CD4-positive, alpha-beta T cell treated with Interleukin-1 beta for 1 hour (primary cell): ENCODE results near the gene TPGS1.
A peak's percentile ranks its signal among the peaks of the same experiment; 100 is the strongest.

ENCODE experiments used
- DNase-seq, 2 donors: peaks; one replicate each; pipeline ENCODE4 v3.0.0-alpha.2; 2020 to 2022

TPGS1 gene

DNA sequence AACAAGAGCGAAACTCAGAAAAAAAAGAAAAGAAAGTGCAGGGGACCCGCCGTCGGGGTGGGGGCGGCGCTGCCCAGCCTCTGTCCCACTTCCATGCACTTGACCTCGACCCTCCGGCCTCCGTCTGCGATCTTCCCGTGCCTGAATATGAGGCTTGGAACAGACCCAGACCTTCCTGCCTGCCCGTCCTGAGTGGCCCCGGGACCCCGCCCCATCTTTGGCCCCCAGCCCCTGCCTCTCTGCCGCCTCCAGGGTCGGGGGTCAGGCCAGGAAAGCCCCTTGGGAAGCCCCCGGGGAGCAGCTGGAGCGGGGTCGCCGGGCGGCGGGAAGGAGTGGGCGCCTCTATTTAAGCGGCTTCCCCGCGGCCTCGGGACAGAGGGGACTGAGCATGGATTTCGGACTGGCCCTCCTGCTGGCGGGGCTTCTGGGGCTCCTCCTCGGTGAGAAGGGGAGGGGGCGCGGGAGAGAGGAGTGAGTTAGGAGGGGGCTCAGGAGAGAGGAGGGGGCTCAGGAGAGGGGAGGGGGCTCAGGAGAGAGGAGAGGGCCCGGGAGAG is 11.1 kb upstream of the TPGS1 start, which contains the start of gene MADCAM1:
Gene MADCAM1 (plus strand): TSS at position 375 of the 554 bp plus-strand sequence. CDS start 14 bp downstream, at position 389.
- no peak for DNase-seq

DNA sequence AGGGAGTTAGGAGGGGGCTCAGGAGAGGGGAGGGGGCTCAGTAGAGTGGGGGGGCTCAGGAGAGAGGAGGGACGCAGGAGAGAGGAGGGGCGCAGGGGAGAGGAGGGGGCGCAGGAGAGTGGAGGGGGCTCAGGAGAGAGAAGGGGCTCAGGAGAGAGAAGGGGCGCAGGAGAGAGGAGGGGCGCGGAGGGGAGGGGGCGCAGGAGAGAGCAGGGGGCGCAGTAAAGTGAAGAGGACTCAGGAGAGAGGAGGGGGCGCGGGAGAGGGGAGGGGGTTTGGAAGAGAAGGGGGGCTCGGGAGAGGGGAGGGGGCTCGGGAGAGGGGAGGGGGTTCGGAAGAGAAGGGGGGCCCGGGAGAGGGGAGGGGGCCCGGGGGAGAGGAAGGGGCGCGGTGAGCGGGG is 10.3 kb upstream of the TPGS1 start:
- no peak for DNase-seq

GRCh38 chr19:497491-497868 is 9.8 kb upstream of the TPGS1 start:
- no peak for DNase-seq

- DNase-seq = no peak
These were observed 9.3 kb upstream of the TPGS1 start for GRCh38 chr19:497869-498510.

GRCh38 chr19:498511-498891 is 8.8 kb upstream of the TPGS1 start:
- DNase-seq = no peak

DNA sequence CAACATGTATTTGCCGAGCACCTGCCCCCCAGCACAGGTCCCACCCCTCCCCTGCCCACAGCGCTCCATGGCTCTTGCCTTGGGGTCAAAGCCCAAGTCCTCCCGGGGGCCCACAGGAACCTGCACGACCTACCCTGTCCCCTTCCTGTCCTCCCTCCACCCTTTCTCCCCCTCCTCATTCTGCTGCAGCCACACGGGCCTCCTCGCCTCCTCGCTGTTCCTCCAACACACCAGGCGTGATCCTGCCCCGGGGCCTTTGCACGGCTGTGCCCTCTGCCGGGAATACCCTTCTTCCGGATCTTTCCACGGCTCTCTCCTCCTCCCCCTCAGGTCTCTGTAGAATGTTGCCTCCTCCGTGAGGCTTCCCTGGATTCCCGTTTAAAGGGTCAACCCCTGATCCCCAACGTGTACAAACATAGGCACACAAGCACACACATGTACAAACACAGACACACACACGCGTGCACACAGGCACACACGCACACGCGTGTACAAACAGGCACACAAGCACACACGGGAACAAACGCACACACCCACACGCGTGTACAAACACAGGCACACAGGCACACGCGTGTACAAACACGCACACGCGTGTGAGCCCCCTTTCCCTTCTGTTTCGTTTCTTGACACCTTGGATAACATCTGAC is 8.2 kb upstream of the TPGS1 start:
- DNase-seq = no peak

DNA sequence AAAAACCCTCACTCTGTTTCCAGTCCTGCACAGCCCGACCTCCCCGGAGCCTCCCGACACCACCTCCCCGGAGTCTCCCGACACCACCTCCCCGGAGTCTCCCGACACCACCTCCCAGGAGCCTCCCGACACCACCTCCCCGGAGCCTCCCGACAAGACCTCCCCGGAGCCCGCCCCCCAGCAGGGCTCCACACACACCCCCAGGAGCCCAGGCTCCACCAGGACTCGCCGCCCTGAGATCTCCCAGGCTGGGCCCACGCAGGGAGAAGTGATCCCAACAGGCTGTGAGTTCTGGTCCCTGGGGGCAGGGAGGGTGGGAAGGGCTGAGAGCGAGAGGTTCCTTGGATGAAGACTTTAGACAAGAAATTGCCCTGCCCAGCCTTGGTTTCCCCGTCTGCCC is 5.7 kb upstream of the TPGS1 start:
- no peak for DNase-seq

DNA sequence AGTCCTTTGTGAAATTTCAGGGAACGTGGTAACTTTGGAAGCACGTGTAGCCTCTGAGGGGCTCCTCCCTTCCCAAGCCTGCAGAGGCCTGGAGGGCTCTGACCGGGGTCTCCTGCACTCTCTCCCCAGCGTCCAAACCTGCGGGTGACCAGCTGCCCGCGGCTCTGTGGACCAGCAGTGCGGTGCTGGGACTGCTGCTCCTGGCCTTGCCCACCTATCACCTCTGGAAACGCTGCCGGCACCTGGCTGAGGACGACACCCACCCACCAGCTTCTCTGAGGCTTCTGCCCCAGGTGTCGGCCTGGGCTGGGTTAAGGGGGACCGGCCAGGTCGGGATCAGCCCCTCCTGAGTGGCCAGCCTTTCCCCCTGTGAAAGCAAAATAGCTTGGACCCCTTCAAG is 2.7 kb upstream of the TPGS1 start:
- no peak for DNase-seq

DNA sequence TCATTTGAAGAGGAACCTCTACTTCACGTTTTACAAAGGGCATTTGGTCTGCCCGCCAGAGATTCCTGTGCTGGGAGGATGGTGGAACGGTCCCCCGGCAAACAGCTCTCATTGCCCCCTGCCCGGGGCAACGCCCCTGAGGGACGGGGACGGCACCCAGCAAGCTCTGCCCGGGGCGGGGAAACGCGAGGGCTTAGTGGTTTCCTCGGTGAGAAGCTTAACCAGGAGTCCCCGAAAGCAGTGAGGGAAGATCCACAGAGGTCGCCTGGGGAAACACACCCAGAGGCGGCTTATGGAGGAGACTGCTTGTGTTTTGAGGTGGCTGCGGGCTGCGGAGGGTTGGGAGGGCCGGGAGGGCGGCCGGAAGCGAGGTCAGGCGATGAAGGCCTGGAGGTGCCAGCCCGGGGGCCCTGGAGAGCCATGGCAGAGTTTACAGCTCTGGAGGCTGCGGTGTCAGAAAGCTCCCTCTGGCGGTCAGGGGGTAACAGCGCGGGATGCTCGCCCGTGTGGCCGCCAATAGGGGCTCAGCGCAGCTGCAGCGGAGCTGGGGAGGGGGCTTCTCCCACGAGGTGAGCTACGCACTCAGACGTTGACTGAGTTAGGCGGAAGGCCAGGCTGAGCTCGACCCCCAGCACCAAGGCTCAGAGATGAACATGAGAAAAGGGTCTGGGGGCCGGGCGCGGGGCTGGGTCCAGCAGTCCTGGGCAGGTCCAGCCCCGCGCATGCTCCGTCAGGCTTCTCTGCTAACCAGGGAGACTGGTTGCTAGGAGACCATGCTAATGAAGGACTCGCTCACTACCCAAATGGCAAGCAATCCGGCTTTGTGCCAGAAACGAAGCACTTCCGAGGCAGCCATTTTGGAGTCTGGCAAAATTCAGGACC is 652 bp upstream of the TPGS1 start:
- peak; percentile 96 to 97 for DNase-seq

- no peak for DNase-seq
These were observed 1.2 kb downstream of the TPGS1 start for GRCh38 chr19:508204-509150.

DNA sequence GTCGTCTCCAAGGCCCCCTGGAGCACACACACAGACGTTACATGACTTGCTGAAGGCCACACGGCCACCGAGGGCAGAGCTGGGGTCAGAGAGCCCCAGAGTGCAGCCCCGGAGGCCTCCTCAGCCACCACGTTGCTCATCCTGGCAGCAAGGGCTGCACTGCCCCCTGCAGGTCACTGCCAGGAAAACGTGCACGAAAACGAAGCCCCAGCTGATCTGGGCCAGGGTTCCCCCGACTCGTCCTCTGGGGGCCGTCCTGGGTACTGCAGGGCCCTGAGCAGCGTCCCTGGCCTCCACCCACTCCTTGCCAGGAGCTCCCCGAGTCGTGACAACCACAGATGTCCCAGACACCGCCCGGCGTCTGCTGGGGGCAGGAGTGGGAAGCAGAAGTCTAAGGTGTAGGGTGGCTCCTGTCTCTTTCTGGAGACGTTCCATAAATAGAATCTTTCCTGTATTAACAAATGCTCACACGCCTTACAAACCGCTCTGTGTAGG is 3.4 kb downstream of the TPGS1 start:
- peak; percentile 94 to 95 for DNase-seq

- peak; percentile 91 for DNase-seq
These were observed 4.0 kb downstream of the TPGS1 start for GRCh38 chr19:511101-511851.

GRCh38 chr19:512547-513365 is 5.5 kb downstream of the TPGS1 start:
- no peak for DNase-seq

- no peak for DNase-seq
These were observed 6.3 kb downstream of the TPGS1 start for GRCh38 chr19:513368-514165.

DNA sequence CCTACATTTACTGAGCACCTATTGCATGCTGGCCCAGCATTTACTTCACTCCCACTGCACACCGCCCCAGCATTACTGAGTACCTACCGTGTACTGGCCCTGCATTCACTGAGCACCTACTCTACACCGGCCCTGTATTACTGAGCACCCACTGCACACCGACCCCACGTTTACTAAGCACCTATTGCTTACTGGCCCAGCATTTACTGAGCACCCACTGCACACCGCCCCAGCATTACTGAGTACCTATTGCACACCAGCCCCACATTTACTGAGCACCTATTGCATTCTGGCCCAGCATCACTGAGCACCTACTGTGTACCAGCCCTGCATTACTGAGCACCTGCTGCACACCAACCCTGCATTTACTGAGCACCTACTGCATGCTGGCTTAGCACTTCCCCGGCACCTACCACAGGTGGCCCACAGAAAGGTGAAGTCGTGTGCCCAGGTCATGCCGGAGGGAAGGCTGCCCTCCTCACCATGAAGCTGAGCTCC is 6.9 kb downstream of the TPGS1 start:
- no peak for DNase-seq

GRCh38 chr19:517721-518597 is 10.7 kb downstream of the TPGS1 start:
- DNase-seq = no peak

- DNase-seq = peak; percentile 65 to 70
These were observed 11.4 kb downstream of the TPGS1 start for GRCh38 chr19:518598-519231.

DNA sequence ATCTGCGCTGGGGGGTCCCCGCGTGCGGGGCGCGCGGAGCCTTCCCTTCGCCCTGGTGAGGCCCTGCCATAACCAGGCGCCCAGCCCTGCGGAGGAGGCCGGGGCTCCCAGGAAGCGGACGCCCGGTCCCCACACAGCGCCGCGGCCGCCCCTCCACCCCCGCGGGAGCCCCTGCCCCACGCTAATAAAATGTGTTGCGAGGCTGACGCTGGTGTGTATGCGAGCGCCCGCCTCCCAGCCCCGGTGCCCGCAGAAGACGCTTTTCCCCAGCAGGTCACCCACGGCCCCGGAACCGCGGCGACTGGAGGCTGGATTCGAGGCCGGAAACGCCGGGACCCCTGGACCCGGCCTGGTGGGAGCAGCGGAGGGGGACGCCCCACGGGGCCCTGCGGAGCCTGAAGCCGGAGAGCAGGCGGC is 12.2 kb downstream of the TPGS1 start:
- no peak for DNase-seq
